Hematopoietic multipotent progenitor cell treated with erythropoietin and hydrocortisone succinate and interleukin-3 and kit ligand, for 6 days (in vitro differentiated cells): ENCODE data around the gene PRR5L.
"Not testable (repeated sequence)": the region's sequence is repeated elsewhere in the genome, so short reads cannot be mapped to it uniquely, and the experiment has no call there.

ENCODE experiments used
- DNase-seq: peaks from one replicate; pipeline ENCODE4 v3.0.0-alpha.2; 2015

PRR5L gene

DNA sequence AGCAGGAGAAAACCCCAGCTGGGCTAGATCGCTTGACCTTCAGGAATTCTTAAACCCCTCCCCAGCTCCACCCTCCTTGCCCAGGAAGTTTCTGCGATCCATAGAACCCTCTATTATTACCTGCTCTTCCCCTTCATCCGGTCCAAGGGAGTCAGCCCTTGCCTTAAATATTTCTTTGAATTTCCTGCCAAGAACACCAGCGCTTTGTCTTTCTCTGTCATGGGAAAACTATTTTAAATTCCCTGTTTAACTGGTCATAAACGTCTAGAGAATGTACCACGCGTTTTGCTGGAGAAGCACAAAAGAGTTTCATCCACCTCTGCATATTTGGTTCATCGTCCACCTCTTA is 214.5 kb downstream of the PRR5L start:
- no peak for DNase-seq

DNA sequence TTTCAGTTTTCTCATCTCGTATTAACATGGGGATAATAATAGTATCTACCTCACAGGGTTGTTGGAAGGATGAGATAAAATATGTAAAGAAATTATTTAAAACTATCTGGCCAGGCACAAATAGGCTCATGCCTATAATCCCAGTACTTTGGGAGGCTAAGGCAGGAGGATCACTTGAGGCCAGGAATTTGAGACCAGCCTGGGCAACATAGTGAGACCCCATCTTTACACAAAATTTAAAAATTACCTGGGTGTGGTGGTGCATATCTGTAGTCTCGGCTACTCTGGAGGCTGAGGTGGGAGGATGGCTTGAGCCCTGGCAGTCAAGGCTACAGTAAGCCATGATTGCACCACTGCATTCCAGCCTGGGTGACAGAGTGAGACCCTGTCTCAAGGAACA is 215.0 kb downstream of the PRR5L start:
- DNase-seq = not testable (repeated sequence)

DNA sequence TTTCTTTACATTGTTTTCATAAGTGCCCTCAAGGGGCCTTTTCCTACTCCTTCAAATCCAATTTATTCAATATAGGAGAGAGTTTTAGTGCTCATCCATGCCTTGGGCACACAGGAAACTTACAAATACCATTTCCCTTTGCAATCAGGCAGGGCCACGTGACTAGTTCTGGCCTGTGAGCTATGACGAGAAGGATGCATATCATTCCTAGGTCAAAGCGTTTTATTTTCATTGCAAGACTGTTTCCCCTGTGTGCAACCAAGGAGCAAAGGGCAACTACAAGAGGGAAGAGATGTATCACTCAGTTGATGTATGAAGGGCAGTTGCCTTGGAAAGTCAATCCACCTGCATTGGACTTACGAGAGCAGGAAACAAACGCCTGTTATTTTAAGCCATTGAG is 215.9 kb downstream of the PRR5L start:
- DNase-seq = no peak

DNA sequence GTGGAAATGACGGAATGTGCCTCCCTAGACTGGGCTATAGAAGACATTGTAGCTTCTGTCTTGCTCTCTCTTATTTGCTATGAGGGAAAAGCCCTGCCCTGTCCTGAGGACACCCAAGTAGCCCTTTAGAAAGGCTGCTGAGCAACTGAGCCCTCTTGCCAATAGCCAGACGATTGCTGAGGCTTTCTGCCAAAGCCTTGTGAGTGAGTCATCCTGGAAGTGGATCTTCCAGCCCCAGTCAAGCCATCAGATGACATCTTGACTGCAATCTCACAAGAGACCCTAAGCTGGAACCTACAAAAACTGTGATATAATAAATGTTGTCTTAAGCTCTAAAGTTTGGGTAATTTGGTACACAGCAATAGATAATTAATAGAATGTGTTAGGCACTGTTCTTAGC is 217.9 kb downstream of the PRR5L start:
- DNase-seq = no peak
